DOHH2 (cell line): ENCODE data around the gene EPGN.

Experiments used
- CTCF ChIP-seq: fragments of 200-600 bp; sonication (generic); IDR thresholded peaks from one replicate; pipeline ENCODE4 v1.5.1; 2014; ENCODE audit warnings: antibody characterized with exemption, mild to moderate bottlenecking, low read depth, low read length; ENCODE audit not compliant: poor library complexity, severe bottlenecking
- EZH2phosphoT487 ChIP-seq: fragments of 200-600 bp; sonication (generic); IDR thresholded peaks from 2 replicates; pipeline ENCODE4 v1.6.1; 2017; ENCODE audit warnings: borderline replicate concordance, mild to moderate bottlenecking, antibody characterized with exemption, low read length, moderate library complexity, mixed read lengths

GRCh38 chr4:74361671-74362070, 53.4 kb downstream of the EPGN start:
- no peak for TF ChIP-seq CTCF
- TF ChIP-seq EZH2phosphoT487, result no peak
